NCI-H1048 (cell line): ENCODE data around the gene C5orf47.

Experiments
- DNase-seq: peaks from one replicate; lab custom pipeline; 2025; lab: John Stamatoyannopoulos, UW

C5orf47 gene, protein sequence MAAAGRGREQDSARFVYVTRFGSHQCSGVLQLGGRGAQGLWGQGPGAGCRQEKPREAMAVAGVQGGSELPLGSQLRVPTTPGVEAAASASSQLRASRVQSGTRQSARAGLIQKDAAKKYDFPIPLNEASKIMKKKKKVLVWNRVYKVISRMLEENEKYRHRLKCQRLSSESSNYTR

DNA sequence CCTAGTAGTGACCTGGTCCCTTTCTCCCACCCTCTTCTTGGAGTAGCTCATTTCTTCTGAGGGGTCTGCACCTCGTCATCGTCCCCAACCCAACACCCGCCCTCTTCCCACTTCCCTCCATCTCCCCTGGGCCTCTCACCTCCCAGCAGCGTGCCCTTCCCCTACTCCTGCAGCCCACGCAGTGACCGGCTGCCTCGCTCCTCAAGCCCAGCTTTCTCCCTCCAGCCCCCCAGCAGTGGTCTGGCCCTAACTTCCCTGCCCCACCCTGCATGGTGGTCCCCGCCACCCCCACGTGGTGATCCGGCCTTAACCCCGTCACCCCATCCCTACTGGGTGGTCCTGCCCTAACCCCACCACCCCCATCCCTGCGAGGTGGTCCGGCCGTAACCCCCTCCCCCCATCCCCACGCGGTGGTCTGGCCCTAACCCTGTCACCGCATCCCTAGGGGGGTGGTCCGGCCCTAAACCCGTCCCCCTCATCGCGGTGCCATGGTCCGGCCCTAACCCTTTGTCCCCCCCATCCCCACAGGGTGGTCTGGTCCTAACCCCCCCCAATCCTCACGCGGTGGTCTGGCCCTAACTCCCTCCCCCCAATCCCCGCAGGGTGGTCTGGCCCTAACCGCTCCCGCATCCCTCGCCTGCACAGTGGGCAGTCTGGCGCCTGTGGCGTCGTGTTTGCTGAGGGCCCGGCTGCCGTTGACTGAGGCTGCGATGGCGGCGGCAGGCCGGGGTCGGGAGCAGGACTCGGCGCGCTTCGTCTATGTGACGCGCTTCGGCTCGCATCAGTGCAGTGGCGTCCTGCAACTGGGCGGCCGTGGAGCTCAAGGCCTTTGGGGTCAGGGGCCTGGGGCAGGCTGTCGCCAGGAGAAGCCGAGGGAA lies at the start of gene C5orf47:
TSS of gene C5orf47 (plus strand) at position 617 of the 878 bp plus-strand sequence. CDS start at position 711, 94 bp downstream.
- no peak for DNase-seq

DNA sequence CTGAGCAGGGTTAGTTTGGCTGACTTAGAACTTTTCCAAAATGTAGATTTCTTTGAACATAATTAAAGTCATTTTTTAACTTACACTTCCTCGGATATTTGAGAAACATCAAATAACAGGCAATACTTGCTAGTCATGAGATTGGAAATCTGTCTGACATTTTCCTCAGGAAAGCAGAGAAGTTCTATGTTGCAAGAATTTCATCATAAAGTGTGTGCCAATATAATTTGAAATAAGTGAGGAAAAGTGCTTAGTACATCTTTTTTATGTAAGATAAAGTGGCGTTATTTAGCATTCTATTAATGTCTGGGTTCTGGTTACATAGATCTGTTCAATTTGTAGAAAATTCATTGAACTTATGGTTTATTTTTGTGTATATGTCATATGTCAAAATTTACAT lies 48.7 kb upstream of the C5orf47 start:
- DNase-seq = no peak

GRCh38 chr5:173941102-173941501 lies 47.9 kb upstream of the C5orf47 start:
- no peak for DNase-seq

DNA sequence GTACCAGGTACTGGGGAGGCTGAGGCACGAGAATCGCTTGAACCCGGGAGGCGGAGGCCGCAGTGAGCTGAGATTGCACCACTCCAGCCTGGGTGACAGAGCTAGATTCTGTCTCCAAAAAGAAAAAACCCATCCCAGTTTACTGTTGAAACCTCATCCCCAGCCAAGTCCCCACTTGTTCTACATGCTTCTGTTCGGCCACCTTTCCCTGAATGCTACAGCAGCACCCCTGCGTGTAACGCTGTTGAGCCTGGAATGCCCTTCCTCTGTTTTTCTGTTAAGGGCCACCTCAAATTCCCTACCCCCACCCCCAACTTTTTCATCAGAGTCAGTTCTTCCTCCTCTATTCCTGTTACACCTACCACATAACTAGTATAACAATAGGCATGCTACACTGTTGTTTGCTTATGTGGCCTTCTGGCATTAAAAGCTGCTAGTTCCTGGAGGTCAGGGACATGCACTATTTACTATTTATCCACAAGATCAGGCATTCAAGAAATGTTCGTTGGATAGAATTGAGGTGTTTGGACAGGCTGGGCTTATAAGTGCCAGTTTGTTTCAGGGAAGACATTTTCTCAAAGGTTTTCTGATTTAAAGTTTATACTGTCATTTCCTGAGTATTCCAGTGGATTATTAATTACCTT lies 47.1 kb upstream of the C5orf47 start:
- no peak for DNase-seq

DNA sequence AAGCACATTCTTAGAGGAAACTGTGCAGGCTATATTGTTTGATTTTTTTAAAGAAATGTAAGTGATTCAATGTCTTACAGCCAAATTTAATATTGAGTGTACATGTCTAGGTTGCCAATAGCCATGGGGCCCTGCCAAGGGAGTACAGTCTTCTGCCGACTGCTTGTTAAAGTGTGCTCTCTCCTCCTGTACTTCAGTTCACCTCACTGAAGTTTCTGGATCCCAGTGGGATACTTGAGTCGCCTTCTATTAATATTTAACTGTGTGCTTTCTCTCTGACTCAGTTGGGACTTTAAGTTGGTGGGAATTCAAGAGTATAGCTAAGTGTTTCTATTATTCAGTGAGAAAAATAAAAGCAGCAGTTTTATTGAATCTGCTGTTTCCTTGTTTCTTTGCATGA lies 44.5 kb upstream of the C5orf47 start:
- DNase-seq = no peak

GRCh38 chr5:173945160-173945559 lies 43.8 kb upstream of the C5orf47 start:
- DNase-seq = no peak

- DNase-seq = no peak
Observed at GRCh38 chr5:173946323-173946722, 42.6 kb upstream of the C5orf47 start.

DNA sequence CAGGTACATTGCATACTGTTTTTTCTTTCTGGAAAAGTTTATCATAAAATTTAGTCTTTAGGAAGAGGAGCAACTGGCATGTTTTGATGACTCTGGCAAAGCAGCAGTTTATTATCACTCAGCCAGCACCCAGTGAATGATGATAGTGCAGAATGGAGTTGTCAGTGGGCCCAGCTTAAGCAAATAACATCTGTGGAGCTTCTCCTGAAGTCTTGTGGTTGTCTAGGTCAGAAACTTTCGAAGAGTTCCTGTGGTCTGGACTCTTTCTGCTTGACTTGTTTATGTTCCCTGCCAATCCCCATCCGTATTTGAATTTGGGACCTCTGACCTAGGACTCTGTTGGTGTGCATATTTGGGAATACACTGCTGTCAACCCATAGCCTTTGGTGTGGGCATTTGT lies 38.1 kb upstream of the C5orf47 start:
- DNase-seq = no peak

GRCh38 chr5:173953528-173954090 lies 35.4 kb upstream of the C5orf47 start:
- DNase-seq = no peak

DNA sequence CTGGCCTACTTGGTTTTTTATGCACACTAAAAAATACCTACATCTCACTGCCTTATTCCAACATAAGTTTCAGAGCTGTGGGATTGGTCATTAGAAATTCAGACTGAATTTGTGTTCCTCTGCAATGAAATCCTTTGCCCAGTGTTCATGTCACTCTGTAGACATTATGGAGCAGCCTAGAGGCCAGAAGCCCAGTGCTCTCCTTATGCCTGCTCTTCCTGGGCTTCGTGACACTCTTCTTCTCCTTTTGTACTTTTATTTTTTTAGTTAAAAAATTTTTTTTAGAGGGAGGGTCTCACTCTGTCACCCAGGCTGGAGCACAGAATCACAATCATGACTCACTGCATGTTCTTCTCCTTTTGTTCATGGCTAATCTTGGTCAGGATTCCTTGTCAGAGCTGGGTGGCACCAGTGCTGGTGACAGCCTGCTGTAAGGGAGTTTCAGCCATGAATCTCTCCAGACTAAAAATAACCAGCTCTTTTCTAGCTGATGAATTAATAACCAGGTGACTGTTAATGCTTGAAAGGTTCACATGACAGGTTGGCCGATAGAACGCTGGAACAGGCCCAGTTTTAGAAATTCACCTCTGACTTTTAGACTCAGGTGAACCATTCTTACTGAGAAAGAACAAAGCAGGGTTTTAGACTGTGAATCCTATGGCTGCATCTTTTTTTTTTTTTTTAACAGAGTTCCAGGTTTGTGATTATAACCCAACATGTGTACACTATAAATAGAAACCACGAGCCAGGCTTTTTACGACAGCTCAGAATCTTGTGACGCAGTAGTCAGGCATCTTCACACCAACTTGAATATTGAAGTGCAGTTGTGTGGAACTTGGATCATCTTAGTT lies 34.1 kb upstream of the C5orf47 start:
- DNase-seq = no peak

GRCh38 chr5:173960986-173961385 lies 28.0 kb upstream of the C5orf47 start:
- DNase-seq = no peak

DNA sequence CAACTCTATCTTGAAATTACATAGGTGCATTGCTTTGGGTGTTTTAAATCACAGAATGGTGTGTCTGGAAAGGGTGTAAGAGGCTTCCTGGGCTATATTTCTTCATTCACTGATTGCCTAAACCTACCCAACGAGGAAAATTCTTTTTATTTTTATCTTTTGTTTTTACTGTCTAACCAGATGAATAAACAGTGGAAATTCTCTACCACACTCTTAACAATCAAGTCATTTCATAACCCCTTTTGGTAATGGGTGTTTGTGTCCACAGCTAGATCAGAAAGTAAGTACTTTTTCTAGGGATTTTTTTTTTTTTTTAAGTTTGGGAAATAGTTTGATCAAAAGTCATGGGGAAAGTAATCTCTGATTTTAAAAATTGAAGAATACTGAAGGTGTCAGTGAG lies 27.6 kb upstream of the C5orf47 start:
- no peak for DNase-seq

DNA sequence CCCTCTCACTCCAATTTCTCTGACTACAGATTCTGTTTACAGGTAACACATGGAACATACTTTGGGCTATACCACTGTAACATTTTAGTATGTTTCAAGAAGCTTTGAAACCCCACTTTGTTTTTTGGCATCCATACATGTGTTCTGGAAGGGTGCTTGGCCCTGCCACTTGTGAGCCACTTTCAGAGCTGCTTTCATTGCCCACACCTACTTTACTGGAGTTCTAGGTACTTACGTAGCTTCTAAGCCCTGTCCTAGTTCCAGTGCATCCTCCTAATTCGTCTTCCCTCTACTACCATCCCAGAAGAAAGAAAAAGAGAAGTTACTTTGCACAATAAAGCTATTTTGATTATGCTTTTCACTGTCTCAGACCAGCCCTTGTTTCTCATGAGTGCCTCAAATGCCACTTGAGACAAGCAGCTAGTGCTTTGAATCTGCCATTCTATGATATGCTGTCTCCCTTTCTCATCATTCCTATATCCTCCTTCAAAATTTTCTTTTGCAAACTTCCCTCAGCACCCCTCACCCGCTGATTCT lies 26.5 kb upstream of the C5orf47 start:
- no peak for DNase-seq

DNA sequence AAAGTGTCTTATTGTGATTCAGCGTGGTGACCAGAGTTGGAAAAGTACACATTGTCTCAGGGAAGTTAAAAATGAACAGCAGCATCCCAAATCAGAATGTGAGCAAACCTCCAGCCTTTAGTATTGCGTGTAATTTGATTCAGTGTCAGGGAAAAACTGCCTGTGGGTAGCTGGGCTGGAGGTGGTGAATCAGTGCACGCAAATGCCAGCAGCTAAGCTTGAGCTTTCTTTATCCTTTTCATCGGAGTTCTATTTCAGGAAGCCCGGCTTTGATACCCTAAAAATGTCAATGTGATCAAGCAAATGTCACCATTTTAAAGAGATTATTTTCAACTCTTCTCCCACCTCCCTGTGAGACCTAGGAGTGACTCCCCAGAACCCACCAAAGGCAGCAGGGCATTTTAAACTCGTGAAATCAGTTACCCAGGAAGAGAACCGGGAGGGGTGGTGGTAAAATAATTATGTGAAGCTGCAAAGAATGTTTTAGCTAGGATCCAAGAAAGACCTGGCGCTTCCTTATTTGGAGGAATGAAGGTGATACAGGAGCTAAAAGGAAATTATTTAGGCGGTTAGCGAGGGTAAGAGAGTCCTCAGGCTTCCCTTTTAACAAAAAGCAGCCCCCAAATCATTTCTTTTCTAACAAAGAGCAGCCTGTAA lies 25.7 kb upstream of the C5orf47 start:
- no peak for DNase-seq

DNA sequence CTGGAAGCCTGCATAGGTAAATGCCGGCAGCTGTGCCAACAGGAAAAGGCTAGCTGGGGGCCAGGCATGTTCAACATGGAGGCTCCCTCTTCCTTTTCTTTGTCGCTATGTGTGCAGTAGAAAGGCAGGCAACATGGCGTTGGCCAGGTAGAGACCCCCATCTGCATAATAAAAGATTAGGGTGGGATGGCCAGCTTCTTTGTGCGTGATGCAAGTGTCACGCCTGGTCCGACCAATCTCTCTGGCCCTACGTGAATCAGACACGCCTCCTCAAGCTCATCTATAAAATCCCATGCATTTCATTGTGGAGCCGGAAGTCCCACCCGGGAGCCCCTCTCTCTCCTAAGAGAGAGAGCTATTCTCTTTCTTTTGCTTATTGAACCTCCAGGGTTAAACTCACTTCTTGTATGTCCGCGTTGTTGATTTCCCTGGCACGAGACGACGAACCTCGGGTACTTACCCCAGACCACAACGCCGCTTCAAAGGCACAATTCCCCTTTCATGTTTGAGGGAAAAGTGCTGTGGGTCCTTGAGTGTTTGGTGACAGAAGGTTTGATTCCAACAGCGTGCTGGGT lies 25.0 kb upstream of the C5orf47 start:
- no peak for DNase-seq

DNA sequence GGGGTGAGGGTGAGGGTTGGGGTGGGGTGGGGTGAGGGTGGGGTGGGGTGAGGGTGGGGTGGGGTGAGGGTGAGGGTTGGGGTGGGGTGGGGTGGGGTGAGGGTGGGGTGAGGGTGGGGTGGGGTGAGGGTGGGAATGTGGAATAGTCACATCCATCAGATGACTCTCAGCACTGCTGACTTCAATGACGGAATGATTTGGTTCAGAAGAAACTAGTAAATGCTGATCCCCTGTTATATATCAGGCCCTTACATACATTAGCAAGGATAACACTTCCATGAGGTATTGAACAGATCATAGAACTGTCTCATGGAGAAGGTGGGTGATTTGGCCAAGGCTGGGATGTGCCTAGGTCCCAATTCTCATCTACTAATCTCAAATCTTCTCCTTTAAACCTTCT lies 24.5 kb upstream of the C5orf47 start:
- DNase-seq = no peak

DNA sequence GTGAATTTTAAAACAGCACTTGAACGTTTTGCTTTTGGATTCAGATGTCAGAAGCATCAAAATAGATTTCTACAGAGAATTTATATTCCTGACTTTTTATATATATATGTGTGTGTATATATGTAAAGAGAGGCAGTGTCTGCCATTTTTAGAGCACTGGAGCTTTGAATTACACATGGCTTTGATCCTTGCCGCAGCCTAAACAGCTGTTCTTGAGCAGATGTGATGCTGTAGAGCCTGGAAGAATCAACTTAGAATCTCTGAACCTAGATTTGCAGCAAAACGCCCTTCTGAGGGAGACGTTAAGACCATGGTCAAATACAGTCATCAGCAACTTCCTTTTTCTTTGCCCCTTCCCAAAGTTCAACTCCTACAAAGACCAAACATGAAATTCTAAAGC lies 21.7 kb upstream of the C5orf47 start:
- DNase-seq = no peak

- DNase-seq = no peak
Observed at GRCh38 chr5:173968154-173968797, 20.7 kb upstream of the C5orf47 start.

- no peak for DNase-seq
Observed at GRCh38 chr5:173969167-173970049, 19.6 kb upstream of the C5orf47 start.
